Smooth muscle cell (in vitro differentiated cells): ENCODE measurements around the gene MTCL1. TPM values are rescaled to one million over a fixed set of nuclear protein-coding genes. Genes with fewer than 3 reads are reported as not detected.

Experiments used
- DNase-seq: peaks from one replicate; lab custom pipeline; 2025; ENCODE audit not compliant: unreplicated experiment; lab: John Stamatoyannopoulos, UW
- H2AFZ ChIP-seq: fragments of 200-600 bp; sonication (generic); 2 replicates; pipeline ENCODE4 v1.6.0; 2016; ENCODE audit warnings: antibody characterized with exemption, low read depth, mild to moderate bottlenecking
- H3F3A ChIP-seq: fragments of 200-600 bp; sonication (generic); 2 replicates; pipeline ENCODE4 v1.6.0; 2017; ENCODE audit warnings: antibody characterized with exemption, low read depth
- H3K27ac ChIP-seq: fragments of 200-600 bp; sonication (generic); 2 replicates; pipeline ENCODE4 v1.5.1; 2016; ENCODE audit warnings: low read depth, mild to moderate bottlenecking
- H3K27me3 ChIP-seq: fragments of 200-600 bp; sonication (generic); 2 replicates; pipeline ENCODE4 v1.6.1; 2016; ENCODE audit warnings: low read depth, mild to moderate bottlenecking
- H3K36me3 ChIP-seq: fragments of 200-600 bp; sonication (generic); 2 replicates; pipeline ENCODE4 v1.5.1; 2016; ENCODE audit warnings: low read depth
- H3K4me1 ChIP-seq: fragments of 200-600 bp; sonication (generic); 2 replicates; pipeline ENCODE4 v1.5.1; 2016; ENCODE audit warnings: low read depth
- H3K4me2 ChIP-seq: fragments of 200-600 bp; sonication (generic); 2 replicates; pipeline ENCODE4 v1.6.0; 2016; ENCODE audit warnings: mild to moderate bottlenecking
- H3K4me3 ChIP-seq: fragments of 200-600 bp; sonication (generic); 2 replicates; pipeline ENCODE4 v1.5.1; 2016; ENCODE audit warnings: mild to moderate bottlenecking
- H3K79me2 ChIP-seq: fragments of 200-600 bp; sonication (generic); 2 replicates; pipeline ENCODE4 v1.6.0; 2016; ENCODE audit warnings: low read depth, mild to moderate bottlenecking
- H3K9ac ChIP-seq: fragments of 200-600 bp; sonication (generic); 2 replicates; pipeline ENCODE4 v1.6.0; 2016; ENCODE audit warnings: low read depth
- H3K9me3 ChIP-seq: fragments of 200-600 bp; sonication (generic); replicated peaks from 2 replicates; pipeline ENCODE4 v1.5.1; 2016; ENCODE audit warnings: low read depth
- H4K20me1 ChIP-seq: fragments of 200-600 bp; sonication (generic); 2 replicates; pipeline ENCODE4 v1.6.0; 2016; ENCODE audit warnings: low read depth
- CTCF ChIP-seq: fragments of 200-600 bp; sonication (generic); IDR thresholded peaks from 2 replicates; pipeline ENCODE4 v1.5.1; 2017; ENCODE audit warnings: borderline replicate concordance, mild to moderate bottlenecking, antibody characterized with exemption; ENCODE audit not compliant: insufficient read depth, poor library complexity, severe bottlenecking
- WGBS: methylation state at CpG from one replicate; pipeline ENCODE4 v1.1.7; 2016; ENCODE audit warnings: low lambda C conversion rate; 5-methylcytosine and 5-hydroxymethylcytosine counted together
- polyA plus RNA-seq: library from polyadenylated mRNA; unstranded; fragments of >200 nt; fragmentation: Nextera tagmentation; extraction: Ambion mirVana; gene quantifications from 2 replicates; pipeline ENCODE4 v1.2.1, GENCODE V29; 2016
- small RNA-seq: library from RNA; depleted of rRNA; stranded (forward); fragments of <200 nt; gene quantifications from one replicate; pipeline ENCODE3, GENCODE V24; 2014
- total RNA-seq: library from RNA; depleted of rRNA; stranded (reverse); fragments of >200 nt; gene quantifications from 2 replicates; pipeline ENCODE4 v1.2.3, GENCODE V29; 2014

Gene MTCL1
- total and polyA plus RNA-seq, 2 experiments from 2014 or later, result 5.5 to 15.2 TPM

GRCh38 chr18:8874872-8875271 is 169.5 kb downstream of the MTCL1 start:
- no peak overlapping the region for H2AFZ ChIP-seq
- H3K27me3 ChIP-seq, result no peaks in the 10 kb centered on the region
- H3K4me1 ChIP-seq, result no peaks in the 10 kb centered on the region
- H3K4me2 ChIP-seq, result no peak overlapping the region
- no peak overlapping the region for H3K27ac ChIP-seq
- no peak overlapping the region for H3K9ac ChIP-seq
- 86% methylated on average over 7 of the region's 7 CpGs for WGBS
- no peak for DNase-seq
- H3F3A ChIP-seq, result no peaks in the 10 kb centered on the region
- no peaks in the 10 kb centered on the region for H3K79me2 ChIP-seq
- H3K36me3 ChIP-seq, result no peaks in the 10 kb centered on the region
- TF ChIP-seq CTCF, result no peak
- no peaks in the 10 kb centered on the region for H3K9me3 ChIP-seq
- no peak overlapping the region for H3K4me3 ChIP-seq
- no peaks in the 10 kb centered on the region for H4K20me1 ChIP-seq

- H3K9ac ChIP-seq, result no peak overlapping the region
- no peaks in the 10 kb centered on the region for H3K79me2 ChIP-seq
- no peaks in the 10 kb centered on the region for H3K27me3 ChIP-seq
- H3K4me1 ChIP-seq, result no peaks in the 10 kb centered on the region
- H2AFZ ChIP-seq, result no peak overlapping the region
- no peaks in the 10 kb centered on the region for H3F3A ChIP-seq
- H3K27ac ChIP-seq, result no peak overlapping the region
- H4K20me1 ChIP-seq, result no peaks in the 10 kb centered on the region
- no peak for TF ChIP-seq CTCF
- H3K4me2 ChIP-seq, result no peak overlapping the region
- no peaks in the 10 kb centered on the region for H3K36me3 ChIP-seq
- 89% methylated on average over 5 of the region's 5 CpGs for WGBS
- no peak for DNase-seq
- H3K4me3 ChIP-seq, result no peak overlapping the region
- no peaks in the 10 kb centered on the region for H3K9me3 ChIP-seq
Observed at GRCh38 chr18:8876887-8877286, 171.5 kb downstream of the MTCL1 start.

GRCh38 chr18:8881103-8881502 is 175.7 kb downstream of the MTCL1 start:
- no peaks in the 10 kb centered on the region for H3K79me2 ChIP-seq
- H3K36me3 ChIP-seq, result no peaks in the 10 kb centered on the region
- no peaks in the 10 kb centered on the region for H4K20me1 ChIP-seq
- H3K27ac ChIP-seq, result no peak overlapping the region
- no peaks in the 10 kb centered on the region for H3K9me3 ChIP-seq
- H3K4me1 ChIP-seq, result no peaks in the 10 kb centered on the region
- H2AFZ ChIP-seq, result no peak overlapping the region
- no peaks in the 10 kb centered on the region for H3K27me3 ChIP-seq
- H3K4me2 ChIP-seq, result no peak overlapping the region
- no peaks in the 10 kb centered on the region for H3F3A ChIP-seq
- H3K4me3 ChIP-seq, result no peak overlapping the region
- no peak for TF ChIP-seq CTCF
- H3K9ac ChIP-seq, result no peak overlapping the region
- 93% methylated on average over 1 of the region's 1 CpG for WGBS
- no peak for DNase-seq

Small RNA genes lying within 50 kb of the gene (small RNA-seq; reads per million reads assigned to genes)
- not detected for gene RF00019

Other genes starting within 250 kb of the MTCL1 start
- 53.8 and 60.6 TPM in 2 replicates for gene RAB12, start 96.1 kb upstream of the MTCL1 start, total RNA-seq
- gene RAB12, start 96.1 kb upstream of the MTCL1 start, polyA plus RNA-seq, result 5.0 and 8.3 TPM in 2 replicates